CD4-positive, alpha-beta T cell treated with Interferon alpha-2 for 1 hour (primary cell): Measurements from ENCODE around the gene MYOG.

Experiments
- DNase-seq, 2 donors: peaks; one replicate each; pipeline ENCODE4 v3.0.0-alpha.2; 2020 to 2022

MYOG gene

DNA sequence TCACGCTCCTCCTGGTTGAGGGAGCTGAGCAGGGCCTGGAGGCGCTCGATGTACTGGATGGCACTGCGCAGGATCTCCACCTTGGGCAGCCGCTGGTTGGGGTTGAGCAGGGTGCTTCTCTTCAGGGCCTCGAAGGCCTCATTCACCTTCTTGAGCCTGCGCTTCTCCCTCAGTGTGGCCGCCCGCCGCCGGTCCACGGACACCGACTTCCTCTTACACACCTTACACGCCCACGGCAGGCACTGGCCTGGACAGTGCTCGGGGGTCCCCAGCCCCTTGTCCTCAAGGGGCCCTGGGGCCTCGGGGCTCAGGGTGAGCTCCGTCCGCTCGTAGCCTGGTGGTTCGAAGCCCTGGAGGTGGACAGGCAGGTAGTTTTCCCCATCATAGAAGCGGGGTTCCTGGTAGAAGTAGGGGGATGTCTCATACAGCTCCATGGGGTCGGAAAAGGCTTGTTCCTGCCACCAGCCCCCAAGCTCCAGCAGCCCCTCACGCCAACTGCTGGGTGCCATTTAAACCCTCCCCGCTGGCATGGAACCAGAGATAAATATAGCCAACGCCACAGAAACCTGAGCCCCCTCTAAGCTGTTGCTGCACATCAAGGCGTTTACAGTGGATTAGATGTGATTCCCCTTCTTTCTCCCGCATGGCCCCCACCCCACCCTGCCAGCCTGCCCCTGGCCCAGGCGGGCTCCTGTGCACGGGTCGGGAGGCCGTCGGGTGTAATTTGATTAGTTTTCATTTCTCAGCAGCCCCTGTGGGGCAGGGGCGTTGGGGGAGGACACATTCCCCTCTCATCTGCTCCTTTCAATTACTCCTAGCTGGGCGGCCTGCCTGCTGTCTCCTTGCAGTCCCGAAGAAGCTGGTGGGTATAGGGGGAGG is at the start of gene MYOG:
TSS of gene MYOG (minus strand) at position 485 of the 879 bp plus-strand sequence. CDS start at position 434, 51 bp downstream.
- DNase-seq = no peak

DNA sequence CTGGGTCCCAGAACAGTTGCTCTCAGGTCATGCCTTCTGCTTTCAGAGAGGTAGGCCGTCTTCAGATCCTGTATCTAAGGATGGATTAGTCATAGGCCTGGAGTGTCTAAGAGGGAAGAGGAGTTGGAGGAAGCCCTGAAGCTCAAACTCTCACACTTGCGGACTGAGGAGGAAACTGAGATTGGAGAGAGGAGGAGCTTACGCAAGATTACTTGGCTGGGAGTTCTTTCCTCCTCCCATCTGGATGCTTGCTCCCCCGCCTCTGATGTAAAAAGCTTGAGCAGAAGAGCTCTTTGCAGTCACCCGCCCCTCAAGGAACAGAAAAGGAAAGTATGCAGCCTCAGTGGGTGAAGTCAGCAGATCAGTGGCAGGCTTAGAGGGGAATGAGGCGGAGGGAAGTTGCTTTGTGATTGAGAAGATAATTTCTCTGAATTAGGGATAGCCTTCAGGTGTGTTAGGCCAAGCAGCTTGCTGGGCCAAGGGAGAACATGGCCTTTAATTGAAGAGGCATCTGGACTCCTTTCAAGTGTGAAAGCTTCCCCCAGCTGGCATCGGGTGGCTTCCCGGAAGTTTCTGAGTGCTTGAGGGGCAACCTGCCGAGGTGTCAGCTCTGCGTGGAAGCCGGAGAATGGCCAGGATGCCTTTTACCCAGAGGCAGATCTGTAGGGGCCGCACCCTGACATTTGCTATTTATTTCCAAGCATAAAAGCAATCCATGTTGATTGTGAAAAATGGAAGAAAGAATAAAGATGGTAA is 48.3 kb upstream of the MYOG start:
- no peak for DNase-seq

DNA sequence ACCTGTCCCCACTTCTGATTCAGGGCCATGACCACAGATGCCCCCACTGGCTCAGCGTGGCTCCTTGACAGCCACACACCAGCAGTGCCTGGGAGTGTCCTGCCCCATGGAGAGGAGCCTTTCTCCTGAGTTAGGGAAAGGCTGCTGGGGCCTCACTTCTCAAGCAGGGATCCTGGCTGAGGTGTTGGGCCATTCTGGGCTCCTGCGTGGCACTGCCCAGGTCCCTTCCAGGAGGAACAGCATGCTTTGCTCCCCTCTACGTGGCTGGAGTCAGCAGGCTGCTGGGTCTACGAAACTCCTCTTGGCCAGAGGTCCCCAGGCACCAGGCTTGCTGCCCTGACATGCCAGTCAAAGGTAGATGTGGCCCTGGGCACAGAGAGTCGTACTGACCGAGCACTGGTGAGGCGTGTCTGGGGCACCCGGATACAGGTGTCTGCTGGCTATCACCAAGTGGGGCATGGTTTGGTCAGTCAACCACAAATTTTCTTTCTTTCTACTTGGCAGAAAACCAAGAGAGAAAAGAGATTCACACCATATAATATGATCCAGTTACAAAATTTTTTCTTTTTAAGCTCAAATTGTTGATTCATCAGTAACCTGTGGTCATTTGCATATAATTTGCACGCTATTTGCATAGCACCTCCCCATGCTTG is 45.9 kb upstream of the MYOG start:
- DNase-seq = no peak

DNA sequence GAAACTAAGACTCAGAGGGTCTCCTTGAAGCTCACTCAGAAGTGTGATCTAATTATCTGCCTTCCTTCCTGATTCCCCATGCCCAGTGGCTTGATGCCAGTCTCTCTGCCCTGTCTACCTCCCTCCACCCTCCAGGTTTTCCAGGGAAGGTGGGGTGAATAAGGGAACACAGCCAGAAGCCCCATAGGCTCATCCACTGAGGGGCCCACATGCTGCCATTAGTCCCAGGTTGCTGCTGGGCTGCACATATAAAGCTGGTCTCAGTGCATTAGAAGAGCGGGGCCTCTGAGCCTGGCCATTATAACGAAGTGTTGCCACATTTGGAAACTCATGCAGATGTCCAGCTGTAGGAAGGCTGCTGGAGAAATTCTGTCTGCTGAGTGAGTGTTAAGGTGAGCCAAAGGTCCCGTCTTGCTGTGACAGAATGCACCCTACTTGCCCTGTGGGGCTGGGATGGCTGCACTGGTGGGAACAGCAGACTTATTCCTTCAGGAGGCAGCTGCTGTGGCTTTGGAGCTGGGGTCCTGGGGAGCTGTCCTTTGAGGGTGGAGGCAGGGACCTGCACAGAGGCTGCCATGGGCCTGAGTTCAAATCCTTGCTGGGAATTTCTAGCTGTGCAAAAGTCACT is 44.7 kb upstream of the MYOG start:
- DNase-seq = no peak

DNA sequence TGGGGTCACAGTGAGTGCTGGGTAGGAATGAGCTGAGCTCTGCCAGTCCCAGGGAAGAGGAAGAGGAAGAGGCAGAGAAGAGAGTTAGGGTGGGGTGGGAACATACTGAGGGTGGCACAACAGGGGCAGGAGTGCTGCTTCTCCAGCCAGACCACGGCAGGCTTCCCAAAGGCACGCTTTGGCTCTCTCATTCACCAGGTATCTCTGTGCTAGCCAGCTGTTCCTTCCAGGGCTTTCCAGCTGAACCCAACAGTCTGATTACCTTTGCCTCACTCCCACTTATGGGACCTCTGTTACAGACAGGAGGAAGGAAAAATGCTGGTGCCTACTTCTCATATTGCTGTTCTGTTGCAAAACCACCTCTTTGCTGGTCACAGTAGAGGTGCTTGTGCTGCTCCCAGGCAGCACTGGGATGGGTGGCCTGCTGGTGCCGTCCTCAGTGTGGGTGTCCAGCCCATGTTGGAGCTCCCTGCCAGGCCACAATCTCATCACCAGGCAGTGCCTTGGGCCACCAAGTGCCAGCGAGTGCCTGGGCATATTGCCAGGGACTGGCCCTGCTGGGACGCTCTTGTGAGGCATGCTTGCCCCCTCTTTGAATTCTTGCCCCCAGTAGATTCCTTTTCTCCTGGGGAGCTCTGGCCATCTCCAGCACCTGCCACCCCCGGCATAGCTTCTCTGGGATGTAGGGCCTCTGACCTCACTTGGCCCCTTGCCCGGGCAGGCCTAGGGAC is 43.9 kb upstream of the MYOG start:
- DNase-seq = no peak

DNA sequence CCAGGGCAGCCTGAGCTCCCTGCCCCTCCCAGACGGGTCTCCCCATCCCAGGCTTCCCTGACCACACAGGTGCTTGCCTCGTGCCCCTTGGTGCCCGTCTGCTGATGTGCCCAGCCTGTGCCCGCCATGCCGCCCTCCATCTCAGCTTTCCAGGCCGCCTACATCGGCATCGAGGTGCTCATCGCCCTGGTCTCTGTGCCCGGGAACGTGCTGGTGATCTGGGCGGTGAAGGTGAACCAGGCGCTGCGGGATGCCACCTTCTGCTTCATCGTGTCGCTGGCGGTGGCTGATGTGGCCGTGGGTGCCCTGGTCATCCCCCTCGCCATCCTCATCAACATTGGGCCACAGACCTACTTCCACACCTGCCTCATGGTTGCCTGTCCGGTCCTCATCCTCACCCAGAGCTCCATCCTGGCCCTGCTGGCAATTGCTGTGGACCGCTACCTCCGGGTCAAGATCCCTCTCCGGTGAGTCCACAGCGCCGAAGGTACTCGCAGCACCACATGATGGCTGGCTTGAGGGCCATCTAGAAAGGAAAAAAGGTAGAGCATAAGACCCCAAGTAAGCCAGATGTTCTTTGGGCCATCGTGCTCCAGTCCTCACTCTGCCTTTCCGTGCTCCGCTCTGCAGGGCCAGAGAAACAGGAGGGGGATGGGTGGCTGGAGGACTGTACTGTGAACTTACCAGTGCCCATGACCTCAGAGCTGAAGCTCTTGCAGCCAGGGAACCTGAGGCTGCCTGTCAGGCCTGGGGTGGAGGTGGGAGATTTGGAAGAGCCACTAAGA is 43.1 kb upstream of the MYOG start:
- no peak for DNase-seq

DNA sequence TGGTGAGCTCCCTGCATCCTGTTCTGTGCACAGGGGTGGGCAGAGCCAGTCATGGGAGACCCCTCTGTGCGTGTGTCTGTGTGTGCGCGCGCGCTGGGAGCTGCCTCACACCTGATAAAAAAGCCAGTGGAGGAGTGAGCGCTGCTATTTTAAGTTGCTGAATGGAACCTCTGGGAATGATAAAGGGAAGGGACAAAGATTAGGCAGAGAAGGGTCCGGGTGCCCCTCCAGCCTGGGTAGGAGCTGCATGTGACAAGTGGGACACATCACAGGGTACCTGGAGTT is 42.6 kb upstream of the MYOG start:
- DNase-seq = no peak

DNA sequence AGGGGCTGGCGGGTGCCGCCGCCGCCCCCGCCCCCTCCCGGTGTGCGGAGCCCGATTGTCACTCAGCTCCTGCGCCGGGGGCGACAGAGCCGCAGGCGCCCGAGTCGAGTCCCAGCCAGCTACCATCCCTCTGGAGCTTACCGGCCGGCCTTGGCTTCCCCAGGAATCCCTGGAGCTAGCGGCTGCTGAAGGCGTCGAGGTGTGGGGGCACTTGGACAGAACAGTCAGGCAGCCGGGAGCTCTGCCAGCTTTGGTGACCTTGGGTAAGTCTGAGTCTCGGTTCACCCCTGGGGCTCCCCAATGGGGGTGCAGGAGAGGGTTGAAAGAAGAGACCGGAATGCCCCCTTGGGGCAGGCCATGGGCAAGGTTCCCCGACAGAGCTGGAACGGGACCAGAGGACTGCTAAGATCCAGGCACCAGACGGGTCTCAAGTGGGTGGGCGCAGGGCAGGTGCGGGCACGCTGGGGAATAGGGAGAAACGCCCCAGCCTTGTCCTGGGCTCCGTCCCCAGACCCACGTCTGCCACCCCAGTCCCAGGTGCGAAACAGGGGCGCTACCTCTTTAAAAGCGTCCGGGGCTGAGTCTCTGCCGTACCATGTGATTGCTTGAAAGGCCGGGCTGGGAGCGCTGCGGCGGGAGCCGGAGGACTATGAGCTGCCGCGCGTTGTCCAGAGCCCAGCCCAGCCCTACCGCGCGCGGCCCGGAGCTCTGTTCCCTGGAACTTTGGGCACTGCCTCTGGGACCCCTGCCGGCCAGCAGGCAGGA is 42.0 kb upstream of the MYOG start, which contains the start of gene ADORA1:
TSS of gene ADORA1 (plus strand) at position 61 of the 765 bp plus-strand sequence. CDS start 1,116 bp downstream, outside the sequence.
- no peak for DNase-seq

DNA sequence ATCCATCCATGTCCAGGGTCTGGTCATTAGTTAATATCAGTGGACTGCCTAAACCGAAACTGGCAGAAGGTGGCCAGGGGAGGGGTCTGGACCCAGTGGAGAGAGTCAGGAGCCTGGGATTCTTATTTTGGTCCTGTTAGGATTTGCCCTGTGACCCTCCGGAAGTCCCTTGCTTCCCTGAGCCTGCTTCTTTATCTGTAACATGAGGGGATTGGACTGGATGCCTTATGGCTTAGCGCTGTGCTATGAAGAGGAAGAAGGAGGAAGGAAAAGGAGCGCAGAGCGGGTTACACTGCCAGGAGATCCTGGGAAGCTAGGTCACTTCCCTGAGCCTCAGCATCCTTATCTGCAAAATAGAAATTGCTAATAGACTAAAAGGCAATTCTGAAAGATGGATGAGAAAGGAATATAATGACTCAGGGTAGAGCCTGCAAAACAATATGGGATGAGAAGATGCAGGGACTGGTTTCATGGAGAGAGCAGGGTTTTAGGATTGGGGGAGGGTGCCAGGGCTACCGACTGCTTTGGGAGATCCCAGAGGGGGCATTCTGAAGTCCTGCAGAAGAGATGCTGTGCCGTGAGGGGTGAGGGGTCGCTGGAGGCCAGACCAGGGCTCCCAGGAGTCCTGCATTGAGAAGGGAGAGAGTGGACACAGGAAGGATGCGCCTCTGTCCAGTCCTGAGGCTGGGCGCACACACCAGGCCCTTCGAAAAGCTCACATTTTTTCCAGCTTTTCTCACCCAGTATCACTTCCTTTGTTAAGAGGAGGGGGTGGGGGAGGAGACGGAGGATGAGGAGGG is 41.3 kb upstream of the MYOG start:
- DNase-seq = no peak

DNA sequence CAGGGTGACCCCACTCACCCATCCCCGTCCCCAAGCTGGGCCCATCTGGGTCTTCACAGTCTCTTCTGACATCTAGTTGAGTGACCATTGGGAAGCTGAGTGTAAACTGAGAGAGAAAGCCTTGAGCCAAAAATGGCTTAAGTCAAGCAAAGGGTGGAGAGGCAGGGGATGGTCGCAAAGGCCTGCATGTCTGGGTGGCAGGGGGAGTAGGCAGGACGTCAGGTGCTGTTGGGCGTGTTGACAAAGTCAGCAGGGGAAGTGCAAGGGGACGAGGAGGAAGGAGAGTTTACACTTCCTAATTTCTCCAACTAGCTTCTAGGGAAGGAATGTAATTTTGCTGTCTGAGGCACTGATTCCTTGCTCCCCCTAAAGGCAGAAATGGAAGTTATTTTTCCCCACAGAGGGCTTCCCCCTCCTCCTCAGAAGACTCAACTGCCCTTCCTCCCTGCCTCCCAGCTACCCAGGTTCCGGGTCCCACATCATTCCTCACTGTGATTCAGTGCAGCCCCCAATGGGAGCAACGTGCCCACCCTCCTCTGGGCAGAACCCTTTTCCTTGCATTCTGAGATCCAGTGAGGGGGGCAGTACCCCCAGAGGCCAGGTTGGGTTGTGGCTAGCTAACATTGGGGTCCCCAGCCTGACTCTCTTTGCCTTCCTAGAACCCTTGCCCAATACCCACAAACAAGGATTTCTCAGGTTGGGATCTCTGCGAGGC is 40.5 kb upstream of the MYOG start:
- no peak for DNase-seq

DNA sequence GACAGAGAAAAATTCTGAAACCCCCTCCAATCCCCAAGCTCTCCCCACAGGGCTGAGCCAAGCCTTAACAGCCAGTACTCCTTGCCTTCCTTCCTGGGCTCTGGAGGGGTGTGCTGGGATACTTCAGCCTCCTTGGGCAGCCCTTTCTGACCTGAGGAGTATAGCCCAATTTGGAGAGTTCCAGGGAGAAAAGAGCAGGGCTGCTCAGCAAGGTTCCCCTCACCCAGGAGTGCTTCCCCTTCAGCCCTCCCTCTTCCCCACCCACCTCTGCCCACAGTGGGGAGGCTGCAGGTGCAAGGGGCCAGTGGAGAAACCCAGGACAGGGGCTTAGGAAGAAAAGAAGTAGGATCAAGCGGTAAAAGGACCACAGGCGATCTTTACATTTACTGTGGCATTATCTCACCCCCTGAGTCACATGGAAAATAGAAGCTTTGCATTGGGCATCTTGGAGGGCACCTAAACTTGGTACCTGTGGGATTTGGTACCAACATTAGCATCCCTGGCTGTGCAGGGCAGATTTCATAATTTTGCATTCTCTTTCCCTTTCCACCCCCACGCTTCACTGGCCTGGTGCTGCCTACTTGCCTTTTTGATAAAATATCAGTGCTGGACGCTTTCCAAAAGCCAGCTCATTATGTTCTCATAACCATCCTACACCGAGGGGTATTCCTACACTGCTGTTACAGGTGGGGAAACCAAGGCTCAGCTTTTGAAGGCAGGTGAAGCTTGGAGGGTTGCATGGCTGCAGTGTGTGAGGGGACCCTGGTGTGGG is 38.9 kb upstream of the MYOG start:
- no peak for DNase-seq

DNA sequence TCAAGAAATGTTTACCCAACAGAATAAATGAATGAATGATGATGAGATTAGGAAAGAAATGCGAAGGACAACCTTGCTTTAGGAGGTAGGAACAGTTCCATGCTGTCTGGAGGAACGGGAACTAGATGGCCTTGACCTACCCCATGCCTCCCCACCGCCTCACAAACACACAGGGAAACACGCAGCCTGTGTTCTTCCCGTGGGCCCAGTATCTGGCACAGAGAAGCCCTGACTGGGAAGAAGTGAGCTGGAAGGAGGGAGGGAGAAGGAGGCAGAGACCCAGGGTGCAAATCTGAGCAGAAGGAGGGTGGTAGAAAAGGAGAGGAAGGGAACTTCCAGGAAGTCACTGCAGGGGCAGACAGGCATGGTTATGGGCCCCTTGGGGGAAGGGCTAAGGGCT is 38.2 kb upstream of the MYOG start:
- no peak for DNase-seq

DNA sequence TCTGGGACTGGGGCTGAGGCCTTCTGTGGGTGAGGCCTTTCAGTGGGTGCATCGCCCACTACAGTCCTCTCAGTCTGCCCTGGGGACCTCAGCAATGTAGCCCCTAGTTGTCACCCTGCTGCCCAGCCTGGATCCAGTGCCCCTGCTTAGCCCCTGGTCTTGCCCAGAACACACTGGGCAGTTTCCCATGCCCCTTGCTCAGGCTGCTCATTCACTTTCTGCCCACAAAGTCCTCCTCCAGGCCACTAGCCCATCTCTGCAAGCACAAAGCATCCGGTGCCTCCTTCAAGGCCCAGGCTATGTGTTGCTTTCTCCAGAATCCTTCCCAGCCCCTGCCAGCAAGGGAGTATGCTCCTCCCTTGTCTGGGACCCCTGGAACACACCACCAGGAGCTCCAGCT is 36.3 kb upstream of the MYOG start:
- DNase-seq = no peak

DNA sequence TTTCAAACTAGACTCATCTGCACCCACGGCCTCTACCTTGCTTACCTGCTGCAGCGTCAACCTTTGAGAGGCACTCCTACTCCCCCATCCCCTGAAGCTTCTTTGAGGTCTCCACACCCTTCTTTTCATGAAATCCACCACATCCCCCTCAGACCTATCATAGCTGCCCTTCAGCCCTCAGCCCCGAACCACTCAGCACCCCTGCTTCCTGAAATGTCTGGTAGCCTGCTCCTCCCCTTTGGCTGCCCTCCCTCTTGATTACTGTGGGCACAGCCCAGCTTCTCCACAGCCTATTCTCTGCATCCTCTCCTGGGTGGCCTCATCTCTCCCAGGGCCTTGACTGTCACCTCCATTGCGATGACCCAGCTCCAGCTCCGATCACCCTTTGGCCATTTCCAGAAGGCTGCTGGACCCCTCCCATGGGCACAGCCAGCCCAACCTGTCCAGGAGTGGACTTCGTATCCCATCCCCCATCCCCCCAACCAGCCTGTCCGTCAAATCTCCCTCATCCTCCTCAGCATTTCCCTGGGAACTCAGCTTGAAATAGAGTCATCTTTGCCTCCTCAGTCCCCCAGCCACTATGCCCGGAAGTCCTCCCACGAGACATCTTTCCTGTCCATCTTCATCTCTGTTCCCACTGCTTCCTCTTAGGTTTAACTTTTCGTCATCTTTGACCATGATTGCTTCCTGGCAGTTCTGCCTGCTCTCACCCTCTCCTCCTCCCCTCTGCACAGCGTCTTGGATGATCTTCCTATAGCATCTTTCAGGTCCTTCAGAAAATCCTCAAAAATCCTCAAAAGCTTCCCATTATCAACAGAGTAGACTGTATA is 35.6 kb upstream of the MYOG start:
- DNase-seq = no peak

DNA sequence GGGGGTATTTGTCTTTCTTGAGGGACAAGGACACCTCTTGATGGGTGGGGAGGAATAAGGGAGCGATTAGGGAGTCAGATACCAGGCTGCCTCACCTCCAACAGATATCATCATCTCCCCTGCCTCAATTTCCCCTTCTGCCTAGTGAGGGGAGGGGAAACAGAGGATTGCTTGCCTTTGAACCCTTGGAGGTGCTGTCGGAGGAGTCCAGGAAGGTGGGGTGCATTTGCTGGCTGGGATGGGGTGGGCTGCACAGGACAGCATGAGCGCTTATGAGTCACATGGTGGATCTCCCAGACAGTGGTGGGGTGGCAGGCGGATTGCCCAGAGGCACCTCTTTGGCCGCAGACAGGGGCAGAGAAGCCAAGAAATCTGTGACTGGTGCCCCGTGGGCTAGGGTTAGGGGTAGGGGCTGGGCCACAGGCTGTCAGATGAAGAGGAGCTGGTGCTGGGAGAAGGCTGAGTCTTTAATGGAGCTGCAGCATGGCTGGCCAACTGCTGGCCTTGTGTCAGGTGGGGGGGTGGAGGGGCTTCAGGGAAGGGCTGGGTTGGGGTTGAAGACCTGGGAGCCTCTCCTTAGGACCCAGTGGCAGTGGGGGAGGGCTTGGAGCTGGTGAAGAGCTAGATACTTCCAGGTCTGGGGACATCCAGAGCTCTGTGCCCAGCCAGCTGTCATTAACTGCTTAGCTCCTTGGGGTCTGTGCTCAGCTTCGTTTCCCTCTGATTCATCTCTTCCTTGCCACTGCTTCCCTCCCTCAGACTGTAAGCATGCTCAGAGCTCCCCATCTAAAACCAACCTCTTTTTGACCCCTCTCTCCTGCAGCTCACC is 34.7 kb upstream of the MYOG start:
- no peak for DNase-seq
